ENCODE data around the gene PHAF1.

Gene PHAF1

GRCh38 chr16:67128417-67128816, 18.7 kb downstream of the PHAF1 start:
- no peaks in the 10 kb centered on the region for H3K9me3 ChIP-seq (ENCODE audit: control insufficient read depth, low read length)
- H3K4me3 ChIP-seq (ENCODE audit: low read depth, low read length): no peak overlapping the region
- H3K27ac ChIP-seq: no peak overlapping the region
- H3K79me2 ChIP-seq: peaks cover 12% of the 10 kb centered on the region
- H3K4me2 ChIP-seq (ENCODE audit: low read length): no peak overlapping the region
- H3K4me1 ChIP-seq: no peaks in the 10 kb centered on the region
- no peak overlapping the region for H3K9ac ChIP-seq
- no peak for TF ChIP-seq CTCF (IDR thresholded peaks at IDR 0.05)
- no peaks in the 10 kb centered on the region for H3K36me3 ChIP-seq (ENCODE audit: control insufficient read depth, insufficient read depth, low read length)
- H2AFZ ChIP-seq: no peak overlapping the region
- no peaks in the 10 kb centered on the region for H3K27me3 ChIP-seq (ENCODE audit: control insufficient read depth, insufficient read depth, low read length)

DNA sequence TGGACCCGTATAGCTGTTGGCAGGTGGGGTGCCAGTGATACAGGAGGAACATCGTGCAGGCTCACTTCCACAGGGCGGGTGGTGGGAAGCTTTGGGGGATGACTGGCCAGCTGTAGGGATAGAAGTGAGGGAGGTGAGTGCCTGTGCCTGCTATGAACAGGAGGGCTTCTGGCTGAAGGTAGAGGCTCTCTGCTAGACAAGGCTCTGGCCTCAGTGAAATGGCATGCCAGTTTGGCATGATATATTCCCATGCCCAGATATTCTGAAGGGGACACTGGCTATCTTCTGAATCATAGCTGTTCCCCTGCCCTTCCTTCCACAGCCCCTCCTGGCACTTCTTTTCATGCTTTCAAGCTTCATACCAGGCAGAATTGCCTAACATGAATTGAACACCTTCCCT, 19.1 kb downstream of the PHAF1 start:
- H3K36me3 ChIP-seq (ENCODE audit: control insufficient read depth, insufficient read depth, low read length): no peaks in the 10 kb centered on the region
- H3K4me2 ChIP-seq (ENCODE audit: low read length): no peak overlapping the region
- no peaks in the 10 kb centered on the region for H3K4me1 ChIP-seq
- no peak overlapping the region for H2AFZ ChIP-seq
- no peak overlapping the region for H3K27ac ChIP-seq
- no peaks in the 10 kb centered on the region for H3K27me3 ChIP-seq (ENCODE audit: control insufficient read depth, insufficient read depth, low read length)
- H3K9ac ChIP-seq: no peak overlapping the region
- peaks cover 12% of the 10 kb centered on the region for H3K79me2 ChIP-seq
- no peak for TF ChIP-seq CTCF (IDR thresholded peaks at IDR 0.05)
- no peaks in the 10 kb centered on the region for H3K9me3 ChIP-seq (ENCODE audit: control insufficient read depth, low read length)
- H3K4me3 ChIP-seq (ENCODE audit: low read depth, low read length): no peak overlapping the region

DNA sequence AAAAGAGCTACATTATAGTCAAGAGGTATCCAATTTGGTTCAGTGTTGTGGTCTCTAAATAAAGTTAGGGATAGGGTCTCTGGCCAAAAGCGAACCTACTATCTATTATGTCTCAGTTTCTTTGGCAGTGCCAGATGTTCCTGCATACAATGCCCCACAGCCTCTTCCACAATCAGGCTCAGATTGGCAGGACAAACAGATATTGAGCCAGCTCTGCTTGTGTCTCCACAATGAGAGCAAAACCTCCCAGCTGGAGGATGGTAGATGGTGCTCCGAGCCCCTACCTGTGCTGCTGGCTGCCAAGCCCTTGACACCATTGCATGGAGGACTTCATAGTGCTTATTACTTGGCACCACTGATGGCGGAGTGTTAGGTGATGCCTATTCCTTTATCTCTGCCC, 19.7 kb downstream of the PHAF1 start:
- no peaks in the 10 kb centered on the region for H3K9me3 ChIP-seq (ENCODE audit: control insufficient read depth, low read length)
- H2AFZ ChIP-seq: no peak overlapping the region
- H3K27me3 ChIP-seq (ENCODE audit: control insufficient read depth, insufficient read depth, low read length): no peaks in the 10 kb centered on the region
- H3K4me1 ChIP-seq: no peaks in the 10 kb centered on the region
- no peak overlapping the region for H3K9ac ChIP-seq
- H3K4me3 ChIP-seq (ENCODE audit: low read depth, low read length): no peak overlapping the region
- H3K79me2 ChIP-seq: peaks cover 7% of the 10 kb centered on the region
- TF ChIP-seq CTCF (IDR thresholded peaks at IDR 0.05): no peak
- no peaks in the 10 kb centered on the region for H3K36me3 ChIP-seq (ENCODE audit: control insufficient read depth, insufficient read depth, low read length)
- H3K27ac ChIP-seq: no peak overlapping the region
- H3K4me2 ChIP-seq (ENCODE audit: low read length): no peak overlapping the region

DNA sequence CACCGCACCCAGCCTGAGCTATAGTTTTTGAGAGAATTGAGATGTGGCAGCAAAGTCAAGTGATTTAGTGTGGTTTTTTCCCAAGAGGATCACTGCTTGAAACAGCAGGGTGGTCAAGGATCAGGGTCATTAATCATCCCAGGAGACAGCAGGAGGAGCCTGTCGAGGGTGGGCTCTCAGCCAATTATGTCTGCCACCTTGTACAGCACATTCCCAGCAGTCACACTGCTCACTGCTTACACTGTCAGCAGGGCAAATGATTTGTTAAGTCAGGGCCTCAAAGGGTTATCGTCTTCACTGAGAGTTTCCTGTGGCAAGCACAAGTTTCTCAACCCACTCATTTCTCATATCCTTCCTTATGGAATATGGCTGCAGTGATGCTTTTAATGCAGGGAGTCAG, 27.9 kb downstream of the PHAF1 start:
- no peaks in the 10 kb centered on the region for H3K9me3 ChIP-seq (ENCODE audit: control insufficient read depth, low read length)
- H3K9ac ChIP-seq: no peak overlapping the region
- H3K4me3 ChIP-seq (ENCODE audit: low read depth, low read length): no peak overlapping the region
- H3K79me2 ChIP-seq: no peaks in the 10 kb centered on the region
- no peaks in the 10 kb centered on the region for H3K36me3 ChIP-seq (ENCODE audit: control insufficient read depth, insufficient read depth, low read length)
- no peaks in the 10 kb centered on the region for H3K4me1 ChIP-seq
- no peak overlapping the region for H3K27ac ChIP-seq
- no peak for TF ChIP-seq CTCF (IDR thresholded peaks at IDR 0.05)
- no peaks in the 10 kb centered on the region for H3K27me3 ChIP-seq (ENCODE audit: control insufficient read depth, insufficient read depth, low read length)
- H3K4me2 ChIP-seq (ENCODE audit: low read length): no peak overlapping the region
- no peak overlapping the region for H2AFZ ChIP-seq

- Histone ChIP-seq H3K27me3 (ENCODE audit: control insufficient read depth, insufficient read depth, low read length) (no peaks in the 10 kb centered on the region), H3K4me3 (ENCODE audit: low read depth, low read length) (no peak overlapping the region), H3K79me2 (no peaks in the 10 kb centered on the region), H3K4me2 (ENCODE audit: low read length) (no peak overlapping the region), H3K27ac (no peak overlapping the region), H3K9me3 (ENCODE audit: control insufficient read depth, low read length) (no peaks in the 10 kb centered on the region), H3K4me1 (no peaks in the 10 kb centered on the region), H2AFZ (no peak overlapping the region), H3K36me3 (ENCODE audit: control insufficient read depth, insufficient read depth, low read length) (no peaks in the 10 kb centered on the region), H3K9ac (no peak overlapping the region)
- no peak for TF ChIP-seq CTCF (IDR thresholded peaks at IDR 0.05)
Observed at GRCh38 chr16:67141391-67141790, 31.6 kb downstream of the PHAF1 start.
